ENCODE data around the gene BDNF.

Gene BDNF

DNA sequence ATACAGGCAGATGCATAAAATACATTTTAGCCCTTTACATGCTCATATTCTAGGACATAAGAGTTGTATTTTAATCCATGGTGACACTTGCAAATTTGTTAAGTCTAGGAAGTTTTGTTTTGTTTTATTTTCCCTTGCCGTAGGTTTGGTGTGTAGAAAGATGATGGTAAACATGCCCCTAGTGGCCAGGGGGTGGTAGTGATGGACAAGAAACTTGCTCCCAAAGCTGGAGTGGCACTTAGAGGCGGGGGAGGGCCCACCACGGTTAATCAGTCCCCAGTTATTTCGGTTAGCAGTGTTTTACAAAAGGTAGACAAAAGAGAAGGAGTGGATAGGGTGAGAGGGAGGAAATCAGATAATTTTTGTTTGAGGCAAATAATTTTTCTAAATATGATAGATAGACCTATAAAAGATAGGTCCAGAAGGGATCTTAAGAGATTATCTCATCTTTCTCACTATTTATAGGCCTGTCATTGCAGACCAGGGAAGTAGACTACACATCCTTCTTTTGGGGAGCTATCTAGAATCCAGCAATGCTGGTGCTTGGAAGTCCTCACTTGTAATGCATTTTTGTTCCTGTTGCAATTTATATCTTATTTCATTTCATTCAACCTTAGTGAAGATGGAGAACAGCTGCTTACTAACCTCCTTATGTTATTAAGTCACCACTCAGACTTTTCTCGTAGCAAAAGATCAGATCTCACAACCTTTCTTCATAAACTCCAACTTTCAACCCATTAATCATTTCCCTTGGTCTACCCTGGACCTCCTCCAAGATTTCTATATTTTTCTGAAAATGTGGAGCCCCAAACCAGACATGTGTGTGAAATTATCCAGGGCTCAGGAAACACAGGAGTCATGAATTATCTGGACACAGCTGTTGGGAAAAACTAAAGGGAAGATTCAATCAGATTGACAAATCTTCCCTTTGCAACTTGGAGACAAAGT, 5.9 kb upstream of the BDNF start:
- DNase-seq (ENCODE audit: low spot score): no peak

DNA sequence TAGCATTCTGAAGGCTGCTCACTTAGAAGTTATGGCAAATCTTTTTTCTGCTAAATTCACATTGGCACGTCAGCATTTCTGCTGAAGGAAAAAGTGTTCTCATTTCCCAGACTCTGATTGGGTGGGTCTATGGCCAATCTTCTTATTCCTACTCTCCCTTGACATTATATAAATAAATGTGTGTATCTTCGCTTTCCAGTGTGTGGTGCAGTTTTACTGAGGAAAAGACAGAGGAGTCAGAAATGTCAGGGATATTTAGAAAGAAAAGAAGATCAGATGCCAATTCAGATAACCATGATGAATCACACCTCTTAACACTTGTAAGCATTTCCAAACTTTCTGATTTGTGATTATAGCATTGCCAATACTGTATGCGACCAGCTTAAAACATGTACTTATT, 3.2 kb upstream of the BDNF start:
- DNase-seq (ENCODE audit: low spot score): no peak

DNA sequence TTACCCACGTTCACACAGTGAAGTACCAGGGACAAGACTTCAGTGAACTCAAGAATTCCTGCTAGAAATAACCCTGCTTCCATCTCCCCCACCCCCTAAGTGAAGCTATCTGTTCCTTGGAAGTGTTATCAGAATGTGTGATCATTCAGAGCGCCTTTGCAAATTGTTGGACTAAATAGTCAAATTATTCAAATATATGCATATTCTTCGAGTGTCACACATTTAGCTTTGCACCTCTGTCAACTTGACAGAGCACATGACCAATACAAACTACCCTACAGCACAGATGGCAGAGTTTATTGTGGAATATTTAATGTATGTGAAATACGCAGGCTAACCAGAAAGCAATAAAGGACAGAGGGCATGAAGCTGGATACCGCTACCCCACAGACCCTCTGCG, 2.6 kb upstream of the BDNF start:
- no peak for DNase-seq (ENCODE audit: low spot score)

DNA sequence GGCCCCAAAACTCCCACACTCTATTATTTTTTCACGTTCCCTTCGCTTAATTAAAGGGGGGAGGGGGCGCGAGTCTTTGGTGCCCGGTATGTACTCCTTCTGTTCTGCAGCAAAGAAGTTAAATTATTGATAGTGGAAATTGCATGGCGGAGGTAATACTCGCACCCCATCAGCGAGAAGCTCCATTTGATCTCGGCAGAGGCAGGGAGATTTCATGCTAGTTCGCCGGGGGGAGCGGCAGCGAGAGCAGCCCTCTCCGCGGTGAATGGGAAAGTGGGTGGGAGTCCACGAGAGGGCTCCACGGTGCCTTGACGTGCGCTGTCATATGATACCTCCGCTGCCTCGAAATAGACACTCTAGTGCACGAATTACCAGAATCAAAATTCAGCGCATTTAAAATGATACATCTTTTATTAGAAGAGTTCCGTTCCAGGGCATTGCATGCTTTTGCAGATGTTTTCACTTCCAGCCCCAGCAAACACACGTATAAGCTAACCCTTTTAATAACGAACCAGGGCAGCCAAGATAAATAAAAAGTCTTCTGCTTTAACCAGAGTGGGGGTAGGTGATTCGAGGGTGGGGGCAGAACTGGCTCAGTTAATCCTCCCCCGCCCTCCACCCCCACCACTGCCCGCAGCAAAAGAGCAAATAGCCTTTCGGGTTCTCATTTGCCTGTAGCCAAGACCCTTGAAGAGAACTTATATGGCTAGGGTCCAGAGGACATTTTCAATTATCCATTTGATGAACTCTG, 1.3 kb upstream of the BDNF start:
- no peak for DNase-seq (ENCODE audit: low spot score)

DNA sequence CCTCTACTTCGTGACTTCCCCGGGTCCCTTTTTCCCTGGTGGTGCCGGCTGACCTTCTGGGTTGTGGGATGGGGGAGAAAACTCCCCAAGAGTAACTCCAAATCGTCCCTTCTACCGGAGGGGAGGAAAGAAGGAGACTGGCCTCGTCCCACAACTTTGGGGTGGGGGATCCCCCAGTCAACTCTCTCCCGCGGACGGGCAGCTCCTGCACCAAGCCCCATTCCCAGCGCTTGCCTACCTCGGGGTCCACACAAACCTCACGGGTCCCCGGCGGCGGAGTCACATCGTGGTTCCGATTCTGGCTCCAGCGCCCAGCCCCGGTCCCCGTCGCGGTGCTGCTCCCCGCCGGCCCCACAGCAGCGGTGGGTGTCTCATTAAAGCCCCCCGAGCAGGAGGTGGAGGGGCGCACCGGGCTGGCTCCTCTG, 317 bp downstream of the BDNF start:
- no peak for DNase-seq (ENCODE audit: low spot score)

DNA sequence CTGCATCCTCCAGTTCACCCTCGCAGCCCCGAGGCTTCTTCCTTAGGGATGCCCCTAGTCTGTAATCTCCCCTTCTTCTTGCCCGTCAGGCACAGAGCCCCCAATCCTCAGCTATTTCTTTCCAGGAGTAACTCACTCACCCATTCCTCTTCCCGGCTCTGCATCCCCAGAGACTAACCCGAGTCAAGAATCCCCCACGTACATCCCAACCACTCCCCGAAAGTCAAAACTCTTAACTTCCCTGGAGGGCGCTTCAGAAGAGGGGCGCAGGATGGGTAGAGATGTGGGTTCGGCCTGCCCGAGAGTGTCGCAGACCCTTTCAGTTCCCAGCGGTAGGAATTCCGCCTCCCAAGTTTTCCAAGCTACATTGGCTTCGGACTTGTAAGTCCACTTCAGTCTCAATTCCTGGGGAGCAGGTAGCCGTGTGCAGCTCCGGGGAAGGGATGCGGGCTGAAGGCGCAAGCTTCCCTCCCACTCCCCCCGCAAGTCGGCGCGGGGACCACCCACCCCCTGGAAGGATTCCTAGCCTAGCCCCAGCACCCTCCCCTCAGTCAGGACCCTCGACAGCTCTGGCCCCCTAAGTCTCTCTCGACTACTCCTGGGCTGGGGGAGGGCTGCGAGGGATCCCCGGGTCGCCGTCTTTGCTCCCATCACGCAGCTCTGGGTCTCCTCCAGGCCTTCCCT, 871 bp downstream of the BDNF start:
- DNase-seq (ENCODE audit: low spot score): no peak

DNA sequence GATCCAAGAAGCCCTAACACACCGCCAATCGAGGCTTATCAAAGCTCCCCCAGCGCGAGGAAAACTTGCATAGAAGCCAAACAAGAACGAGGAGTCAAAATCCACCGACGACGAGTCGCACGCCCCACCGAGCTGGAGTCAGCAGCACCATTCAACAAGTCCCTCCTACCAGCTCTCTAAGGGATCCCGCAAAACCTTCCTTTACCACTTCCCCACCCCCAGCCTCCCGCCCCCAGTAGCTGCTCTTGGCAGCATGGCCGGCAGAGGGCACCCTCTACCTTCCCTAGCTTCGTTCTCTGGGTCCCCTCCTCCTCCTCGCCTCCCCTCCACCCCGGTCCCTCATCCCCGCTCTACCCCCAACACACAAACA, 1.4 kb downstream of the BDNF start:
- DNase-seq (ENCODE audit: low spot score): no peak

DNA sequence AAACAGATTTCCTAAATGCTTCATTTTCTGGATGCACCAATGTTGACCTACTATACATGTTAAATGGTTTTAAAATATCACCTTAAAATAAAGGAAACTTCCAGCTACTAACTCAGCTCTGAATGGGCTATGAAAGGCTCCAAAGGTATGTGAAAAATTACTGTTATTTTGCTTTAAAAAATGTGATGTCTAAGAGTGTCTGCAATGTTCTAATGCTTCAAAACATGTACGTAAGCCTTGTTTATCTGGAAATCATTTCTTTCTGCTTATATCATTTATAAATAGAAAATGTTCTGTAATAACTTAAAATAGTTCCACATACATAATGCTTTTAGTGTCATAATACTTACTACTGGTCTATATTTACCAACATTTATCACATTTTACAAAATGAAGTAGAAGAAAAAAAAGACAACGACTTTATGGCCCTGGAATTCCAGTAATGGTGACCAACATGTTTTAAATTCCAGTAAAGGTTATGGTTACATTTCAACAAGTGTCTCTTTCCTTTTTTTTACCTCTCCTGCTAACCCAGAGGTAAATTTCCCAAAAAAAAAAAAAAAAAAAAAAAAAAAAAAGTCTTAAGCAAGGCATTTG, 2.5 kb downstream of the BDNF start:
- no peak for DNase-seq (ENCODE audit: low spot score)

DNA sequence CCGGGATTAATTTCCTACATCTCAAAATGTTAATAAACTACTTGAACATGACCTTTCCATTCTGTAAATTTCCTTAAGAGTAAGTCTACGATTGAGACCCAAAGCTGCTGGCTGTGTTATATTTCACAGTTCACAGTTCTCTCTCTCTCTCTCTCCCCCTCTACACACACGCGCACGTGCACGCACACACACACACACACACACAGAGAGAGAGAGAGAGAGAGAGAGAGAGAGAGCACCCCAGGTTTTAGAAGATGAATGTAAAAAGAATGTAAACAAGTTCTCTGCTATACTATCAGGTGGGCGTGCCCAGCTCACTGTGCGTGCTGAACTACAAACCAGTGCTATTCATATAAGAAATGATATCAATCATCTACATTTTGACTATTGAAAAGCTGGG, 3.3 kb downstream of the BDNF start:
- no peak for DNase-seq (ENCODE audit: low spot score)

DNA sequence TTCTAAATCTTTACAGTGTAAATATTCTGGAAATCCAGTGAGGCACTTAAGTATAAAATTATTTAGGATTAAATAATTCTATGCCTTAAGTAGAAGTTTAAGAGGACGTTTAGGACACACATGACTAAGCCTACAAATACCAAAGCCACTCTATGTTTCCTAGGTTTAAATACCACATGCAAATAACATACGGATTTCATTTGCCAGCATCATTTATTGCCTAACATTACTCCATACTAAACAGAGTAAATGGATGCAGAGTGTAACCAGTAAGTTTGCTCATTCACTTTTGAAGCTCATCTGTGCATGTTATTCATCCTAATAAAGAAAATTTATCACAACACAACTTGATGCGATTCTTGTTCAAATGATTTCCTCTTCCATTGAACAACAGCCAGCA, 4.1 kb downstream of the BDNF start:
- no peak for DNase-seq (ENCODE audit: low spot score)

DNA sequence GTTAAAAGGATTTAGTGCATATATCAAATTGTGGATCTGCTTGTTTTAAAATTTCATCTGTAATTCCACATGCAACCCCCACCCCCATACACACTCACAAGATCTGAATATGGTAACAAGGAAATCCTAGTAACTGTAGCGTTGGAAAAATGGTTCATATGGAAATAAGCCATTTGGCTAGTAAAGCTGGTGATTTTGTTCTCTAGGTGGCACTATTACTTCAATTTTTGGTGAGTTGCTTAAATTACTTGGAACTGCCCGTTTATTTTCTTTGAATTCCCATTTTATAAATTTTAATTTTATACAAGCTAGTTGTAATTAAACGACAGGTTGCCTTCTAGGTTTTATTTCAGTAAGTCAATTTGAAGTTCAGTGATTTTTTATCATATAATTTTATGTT, 5.3 kb downstream of the BDNF start:
- DNase-seq (ENCODE audit: low spot score): no peak

DNA sequence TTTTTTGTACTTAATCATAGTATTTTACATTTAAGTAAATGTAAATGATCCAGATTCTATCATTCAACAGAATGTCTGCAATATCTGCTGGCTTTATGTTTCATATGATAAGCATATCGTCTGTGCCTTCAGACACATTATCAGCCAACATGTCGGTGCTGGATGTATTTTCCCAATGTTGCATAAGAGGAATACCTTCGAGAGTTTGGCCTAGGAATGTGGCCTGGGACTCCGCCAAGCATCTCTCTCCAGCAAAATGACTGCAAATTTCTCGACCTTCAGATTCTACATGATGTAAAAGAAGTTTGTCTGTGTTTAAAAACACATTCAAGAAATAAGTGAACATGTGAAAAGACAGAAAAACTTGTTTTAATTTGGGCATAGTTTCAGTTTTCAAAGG, 6.9 kb downstream of the BDNF start:
- no peak for DNase-seq (ENCODE audit: low spot score)

DNA sequence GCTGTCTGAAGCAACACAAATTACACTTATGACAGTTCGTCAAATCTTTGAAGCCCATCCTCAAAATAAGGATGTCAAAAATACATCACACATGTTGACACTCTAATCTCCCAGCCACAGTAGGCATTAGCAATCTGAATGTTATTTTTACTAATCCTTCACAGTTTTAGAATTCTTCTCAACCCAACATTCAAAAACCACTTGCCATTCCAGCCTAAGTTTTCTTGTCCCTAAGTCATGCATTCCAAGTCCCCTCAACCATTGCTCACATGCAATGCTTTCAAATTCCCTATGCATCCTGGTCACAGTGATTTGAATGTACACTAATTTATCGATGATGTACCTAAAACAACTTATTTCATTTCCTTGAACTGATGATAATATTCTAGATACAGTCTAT, 7.5 kb downstream of the BDNF start:
- no peak for DNase-seq (ENCODE audit: low spot score)

DNA sequence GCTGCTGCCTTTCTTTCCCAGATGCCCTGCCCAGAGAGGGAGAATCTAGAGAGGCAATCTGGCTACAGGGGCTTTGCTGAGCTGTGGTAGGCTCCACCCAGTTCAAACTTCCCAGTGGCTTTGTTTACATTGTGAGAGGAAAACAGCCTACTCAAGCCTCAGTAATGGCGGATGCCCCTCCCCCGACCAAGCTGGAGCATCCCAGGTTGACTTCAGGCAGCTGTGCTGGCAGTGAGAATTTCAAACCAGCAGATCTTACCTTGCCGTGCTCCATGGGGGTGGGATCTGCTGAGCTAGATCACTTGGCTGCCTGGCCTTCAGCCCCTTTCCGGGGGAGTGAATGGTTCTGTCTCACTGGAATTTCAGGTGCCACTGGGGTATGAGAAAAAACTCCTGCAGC, 12.2 kb downstream of the BDNF start:
- no peak for DNase-seq (ENCODE audit: low spot score)

DNA sequence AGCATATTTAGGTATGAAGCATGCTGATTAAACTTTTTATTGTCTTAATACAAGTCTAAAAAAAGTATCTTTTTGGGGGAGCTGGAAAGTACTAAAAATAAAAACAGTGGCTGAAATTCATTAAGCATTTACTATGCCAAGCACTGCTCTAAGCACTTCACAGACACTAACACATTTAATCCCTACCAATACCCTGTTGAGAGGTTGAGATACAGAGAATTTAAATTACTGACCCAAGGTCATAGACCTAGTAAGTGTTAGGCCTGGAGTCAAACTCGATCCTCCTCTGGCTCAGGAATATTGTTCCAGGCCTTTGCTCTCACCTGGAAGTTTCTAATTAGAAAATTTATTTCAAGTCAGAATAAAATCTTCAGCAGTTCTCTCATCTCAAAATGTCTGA, 18.6 kb downstream of the BDNF start:
- DNase-seq (ENCODE audit: low spot score): no peak

DNA sequence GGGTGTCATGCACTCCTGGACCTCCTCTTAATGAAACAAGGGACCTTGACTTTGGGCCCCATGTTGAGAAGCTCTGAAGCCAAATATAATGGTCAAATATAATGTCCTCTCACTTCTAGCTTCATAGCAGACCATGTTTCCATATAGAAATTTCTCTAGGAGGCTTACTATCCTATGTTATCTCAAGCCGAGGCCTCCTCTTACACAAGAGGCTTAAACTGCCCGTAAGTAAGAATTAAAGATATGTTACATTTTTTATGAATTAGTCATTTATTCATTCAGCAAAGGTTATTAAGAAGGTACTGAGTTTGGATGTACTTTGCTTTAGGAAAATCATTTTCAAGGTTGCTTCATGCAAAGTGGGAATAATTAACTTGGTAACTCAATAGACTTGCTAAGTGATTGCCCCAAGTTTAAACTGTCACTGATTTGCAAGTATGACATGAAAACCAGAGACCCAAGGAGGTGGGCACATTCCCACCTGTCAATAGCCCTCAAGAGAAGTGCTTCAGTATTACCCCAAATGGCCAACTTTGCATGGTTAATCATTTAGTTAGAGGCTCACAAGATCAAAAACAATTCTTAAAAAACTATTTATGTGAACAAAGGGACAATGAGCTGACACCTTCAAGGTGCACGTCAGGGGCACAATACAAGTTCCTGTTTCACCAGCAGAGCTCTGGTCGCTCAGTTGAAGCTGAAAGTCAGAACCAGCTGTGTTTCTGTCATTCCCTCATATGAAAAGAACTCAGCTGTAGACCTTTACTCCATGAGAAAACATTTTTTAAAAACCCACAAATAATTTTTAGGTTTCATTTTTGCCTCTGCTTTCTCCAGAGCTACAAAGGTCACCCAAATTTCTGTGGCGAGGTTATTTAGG, 20.9 kb downstream of the BDNF start:
- no peak for DNase-seq (ENCODE audit: low spot score)

DNA sequence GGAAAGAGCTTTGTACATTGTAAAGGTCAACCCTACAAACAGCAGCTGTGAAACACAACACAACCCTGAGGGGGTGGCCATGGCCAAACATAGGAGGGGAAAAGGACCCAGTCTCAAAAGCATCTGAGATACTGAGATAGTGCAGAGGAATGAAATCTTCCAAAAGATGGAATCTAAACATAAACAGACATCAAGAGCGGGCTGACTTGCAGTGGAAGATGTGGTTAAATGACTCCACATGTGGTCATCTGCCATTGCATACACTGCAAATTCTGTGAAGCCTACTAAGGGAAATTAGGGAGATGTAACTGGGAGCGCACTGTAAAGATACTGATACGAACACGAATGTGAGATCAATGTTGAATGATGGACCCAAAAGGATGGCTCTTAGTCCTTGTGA, 22.0 kb downstream of the BDNF start:
- no peak for DNase-seq (ENCODE audit: low spot score)

DNA sequence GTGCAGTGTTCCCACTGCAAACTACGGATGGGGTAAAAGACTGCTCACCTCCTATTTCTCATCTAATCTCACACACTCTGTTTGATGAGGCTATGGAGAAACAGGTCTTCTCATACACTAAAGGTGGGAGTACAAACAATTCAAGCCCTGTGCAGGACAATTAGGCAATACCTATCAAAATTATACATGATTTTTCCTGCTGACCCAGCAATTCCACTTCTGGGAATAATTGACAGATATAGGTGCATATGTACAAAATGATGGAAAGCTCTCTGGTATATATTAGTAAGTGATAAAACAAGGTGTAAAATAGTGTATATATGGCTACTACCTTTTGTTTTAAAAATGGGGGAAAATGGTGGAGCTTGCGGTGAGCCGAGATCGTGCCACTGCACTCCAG, 23.1 kb downstream of the BDNF start:
- DNase-seq (ENCODE audit: low spot score): no peak

DNA sequence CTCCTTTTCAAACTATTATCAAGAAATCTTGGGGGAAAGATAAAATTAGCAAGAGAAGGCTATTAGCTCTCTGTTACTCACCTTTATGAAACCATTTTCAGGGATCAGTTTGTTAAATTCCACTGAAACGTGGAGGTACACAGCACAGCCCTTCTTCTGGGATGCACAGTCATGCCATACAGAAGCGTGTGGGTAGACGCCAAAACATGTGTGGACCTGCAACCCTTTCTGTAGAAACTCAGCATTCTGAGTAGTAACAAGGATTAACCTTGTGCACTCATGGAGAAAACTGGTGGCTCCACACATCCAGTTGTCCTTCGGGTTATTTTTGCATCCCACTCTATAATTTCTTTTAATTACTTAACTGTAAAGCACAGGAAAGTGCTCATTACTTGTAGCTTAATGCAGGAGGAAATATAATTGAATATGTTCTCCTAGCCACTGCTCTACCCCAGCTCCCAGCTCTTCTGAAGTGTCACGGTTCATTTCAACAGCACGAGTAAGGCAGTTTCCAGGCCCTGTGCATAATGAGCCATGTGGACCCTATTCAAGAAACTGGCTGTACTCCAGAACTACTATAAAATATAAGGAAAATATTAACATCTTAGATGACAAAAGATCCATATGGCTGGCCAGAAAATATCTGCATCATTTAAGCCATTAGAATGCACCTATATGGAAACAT, 26.1 kb downstream of the BDNF start:
- no peak for DNase-seq (ENCODE audit: low spot score)

DNA sequence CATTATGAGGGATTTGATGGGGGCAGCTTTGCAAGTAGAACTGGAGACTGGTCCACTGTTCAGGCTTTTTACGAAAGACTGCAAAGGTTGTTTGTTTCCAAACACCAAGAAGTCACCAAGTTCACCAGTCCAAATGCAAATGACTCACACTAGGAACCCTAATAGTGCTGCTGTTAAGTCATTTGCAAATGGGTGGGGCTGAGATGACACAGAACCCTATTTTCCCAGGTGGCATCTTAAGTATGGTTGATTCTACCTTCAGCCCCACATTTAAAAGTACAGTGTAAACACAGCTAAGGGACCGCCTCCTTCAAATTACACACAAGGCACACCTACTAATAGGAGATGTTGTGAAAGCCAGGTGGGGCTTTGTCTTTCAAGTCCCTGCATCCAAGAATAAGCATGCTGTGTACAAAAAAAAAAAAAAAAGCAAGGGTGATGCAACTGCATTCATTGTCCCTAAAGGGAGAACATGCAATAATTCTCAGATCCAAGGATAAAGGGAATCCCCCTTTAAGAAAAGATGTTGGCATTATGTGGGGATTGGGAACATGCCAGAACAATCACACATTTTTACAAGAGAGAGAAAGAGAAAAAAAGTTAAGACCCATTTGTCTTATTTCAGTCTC, 27.3 kb downstream of the BDNF start:
- DNase-seq (ENCODE audit: low spot score): no peak
